ENCODE results near the gene SPART.
"Not testable (repeated sequence)": the region's sequence is repeated elsewhere in the genome, so short reads cannot be mapped to it uniquely, and the experiment has no call there.

SPART gene

DNA sequence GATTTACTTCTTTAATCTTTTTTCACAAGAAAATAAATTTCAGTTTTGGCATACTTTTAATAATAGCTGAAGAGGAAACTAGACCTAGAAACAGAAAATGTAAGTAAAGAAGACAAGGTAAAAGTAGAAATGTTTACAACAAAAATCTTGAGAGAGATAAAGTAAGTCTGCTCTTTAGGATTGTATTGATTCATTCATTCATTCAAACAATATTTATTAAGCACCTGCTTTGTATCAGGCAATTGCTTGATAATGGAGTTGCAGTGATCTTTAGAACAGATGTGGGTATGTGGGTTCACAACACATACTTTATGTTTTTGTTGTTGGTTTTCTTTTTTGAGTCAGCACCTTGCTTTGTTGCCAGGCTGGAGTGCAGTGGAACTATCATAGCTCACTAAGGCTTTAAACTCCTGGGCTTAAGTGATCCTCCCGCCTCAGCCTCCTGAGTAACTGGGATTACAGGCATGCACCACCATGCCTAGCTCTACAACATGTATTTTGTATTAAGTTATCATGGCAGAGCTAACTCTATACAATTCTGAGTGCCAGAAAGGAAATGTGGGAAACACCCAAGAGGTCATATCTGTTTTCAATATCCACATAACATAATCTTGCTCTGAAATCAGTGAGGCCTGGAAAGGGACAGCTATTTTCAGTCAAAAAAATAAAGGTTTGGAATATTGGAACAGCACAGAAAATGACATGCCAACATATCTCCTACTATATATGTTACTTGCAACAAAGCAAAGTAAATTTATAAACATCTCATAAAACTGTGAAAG is 8.8 kb upstream of the SPART start:
- no peak for DNase-seq (ENCODE audit: low read depth)

- DNase-seq (ENCODE audit: low read depth): no peak
These were observed 6.8 kb upstream of the SPART start for GRCh38 chr13:36353001-36353400.

DNA sequence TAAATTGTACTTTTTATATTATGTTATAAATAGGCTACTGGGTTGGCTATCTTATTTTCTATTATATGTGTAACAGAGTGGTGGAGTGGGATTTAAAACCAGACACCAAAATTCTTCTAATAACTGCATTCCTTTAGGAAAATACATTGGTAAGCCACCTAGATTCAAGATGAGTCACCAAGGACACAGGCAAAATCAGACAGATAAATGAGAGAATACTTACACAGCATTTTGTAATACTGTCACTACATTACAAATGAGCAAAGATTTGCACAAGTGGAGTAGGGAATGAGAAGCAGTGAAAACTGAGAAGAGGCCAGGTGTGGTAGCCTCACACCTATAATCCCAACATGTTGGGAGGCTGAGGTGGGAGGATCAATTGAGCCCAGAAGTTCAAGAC is 6.2 kb upstream of the SPART start:
- no peak for DNase-seq (ENCODE audit: low read depth)

GRCh38 chr13:36347531-36348210 is 1.5 kb upstream of the SPART start:
- no peak for DNase-seq (ENCODE audit: low read depth)

DNA sequence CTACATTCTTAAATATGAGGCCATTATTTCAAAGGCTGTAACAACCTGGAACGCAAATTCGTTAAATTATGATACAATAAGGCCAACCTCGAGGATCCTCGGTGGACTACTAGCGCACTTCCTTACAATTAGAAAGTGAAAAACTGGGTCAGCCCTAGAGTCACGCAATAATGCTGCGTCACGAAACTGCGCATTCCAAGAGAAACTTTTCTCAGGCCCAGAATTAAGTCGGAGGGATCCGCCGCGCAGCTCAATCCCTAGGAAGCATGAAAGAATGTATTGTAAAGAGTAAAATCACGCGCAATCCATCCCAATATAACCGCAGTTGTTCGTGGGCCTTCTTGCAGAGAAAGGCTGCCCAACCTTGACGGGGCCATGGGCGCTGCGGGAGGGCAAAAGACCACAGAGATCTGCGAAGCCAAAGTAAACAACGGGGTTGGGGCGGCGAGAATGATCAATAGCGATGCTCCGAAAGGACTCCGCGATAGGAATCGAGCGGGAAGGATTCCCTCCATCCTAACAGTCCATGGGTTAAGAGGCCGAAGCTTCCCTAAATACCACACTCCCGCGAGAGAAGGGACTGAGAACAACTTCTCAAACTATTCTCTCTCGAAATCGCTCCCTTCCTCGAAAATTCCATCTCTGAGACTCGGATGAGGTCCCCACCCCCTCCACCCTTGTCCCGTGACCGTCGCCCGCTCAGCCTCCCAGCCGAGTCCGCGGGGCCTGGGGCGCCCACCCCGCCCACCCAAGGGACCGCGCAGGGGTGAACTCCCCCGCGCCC is 564 bp downstream of the SPART start:
- DNase-seq (ENCODE audit: low read depth): peak; percentile 14

DNA sequence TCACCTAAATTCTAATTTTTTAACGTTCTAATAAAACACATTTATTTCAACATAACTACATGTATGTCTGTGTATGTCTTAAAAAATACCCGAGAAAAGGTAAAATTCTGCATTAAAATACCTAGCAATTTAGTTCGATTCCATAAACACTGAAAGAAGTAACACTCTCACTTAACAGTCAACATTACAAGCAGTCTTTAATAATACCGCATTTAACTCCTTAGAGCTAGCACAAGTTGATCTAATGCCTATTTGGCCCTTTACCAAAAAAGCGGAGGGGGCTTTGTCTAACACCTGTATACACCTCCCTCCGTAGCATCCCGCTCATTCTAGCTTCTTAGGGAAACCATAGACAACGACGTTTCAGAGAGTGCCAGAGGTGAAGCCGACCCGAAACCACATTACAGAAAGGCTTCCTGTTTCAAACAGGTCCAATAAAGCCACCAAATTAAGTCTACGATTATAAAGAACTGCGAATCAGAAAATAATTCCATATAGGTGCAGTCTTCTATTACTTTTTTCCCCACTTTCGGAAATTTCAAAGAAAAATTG is 1.2 kb downstream of the SPART start:
- no peak for DNase-seq (ENCODE audit: low read depth)

GRCh38 chr13:36344173-36344572 is 2.0 kb downstream of the SPART start:
- DNase-seq (ENCODE audit: low read depth): no peak

- DNase-seq (ENCODE audit: low read depth): no peak
These were observed 2.4 kb downstream of the SPART start for GRCh38 chr13:36343766-36344165.

- DNase-seq (ENCODE audit: low read depth): no peak
These were observed 3.5 kb downstream of the SPART start for GRCh38 chr13:36342715-36343114.

DNA sequence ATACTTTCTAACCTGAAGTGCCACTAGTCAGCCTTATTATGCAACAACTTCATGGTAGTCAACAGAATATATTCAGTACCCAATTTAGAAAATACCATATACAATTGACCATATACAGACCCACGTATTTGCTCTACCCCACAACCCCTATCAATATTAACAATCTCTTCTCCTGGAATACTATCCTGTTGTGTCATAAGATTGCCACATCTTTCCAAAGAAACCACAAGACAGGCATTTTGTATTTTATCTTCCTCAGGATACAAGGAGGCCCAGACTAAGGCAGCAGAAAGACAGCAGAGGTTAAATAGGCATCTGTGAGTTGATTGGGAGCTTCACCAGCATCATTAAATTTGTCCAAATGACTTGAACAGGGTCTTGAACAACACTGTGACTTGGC is 4.5 kb downstream of the SPART start:
- no peak for DNase-seq (ENCODE audit: low read depth)

DNA sequence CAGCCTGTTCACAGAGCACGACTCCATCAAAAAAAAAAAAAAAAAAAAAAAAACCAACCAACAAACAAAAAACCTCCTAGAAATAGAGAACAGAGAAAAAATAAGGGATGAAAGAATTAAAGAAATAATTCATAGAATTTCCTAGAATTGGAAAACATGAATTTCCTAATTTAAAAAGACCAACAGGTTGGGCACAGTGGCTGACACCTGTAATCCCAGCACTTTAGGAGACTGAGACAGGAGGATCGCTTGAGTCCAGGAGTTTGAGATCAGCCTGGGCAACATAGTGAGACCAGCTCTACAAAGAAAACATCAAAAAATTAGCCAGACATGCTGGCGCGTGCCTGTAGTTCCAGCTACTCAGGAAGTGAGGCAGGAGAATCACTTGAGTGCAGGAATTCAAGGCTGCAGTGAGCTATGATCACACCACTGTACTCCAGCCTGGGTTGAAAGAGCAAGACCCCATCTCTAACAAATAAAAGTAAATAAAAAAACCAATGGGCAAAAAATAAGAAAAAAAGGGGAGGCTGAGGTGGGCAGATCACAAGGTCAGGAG is 6.5 kb downstream of the SPART start:
- no peak for DNase-seq (ENCODE audit: low read depth)

DNA sequence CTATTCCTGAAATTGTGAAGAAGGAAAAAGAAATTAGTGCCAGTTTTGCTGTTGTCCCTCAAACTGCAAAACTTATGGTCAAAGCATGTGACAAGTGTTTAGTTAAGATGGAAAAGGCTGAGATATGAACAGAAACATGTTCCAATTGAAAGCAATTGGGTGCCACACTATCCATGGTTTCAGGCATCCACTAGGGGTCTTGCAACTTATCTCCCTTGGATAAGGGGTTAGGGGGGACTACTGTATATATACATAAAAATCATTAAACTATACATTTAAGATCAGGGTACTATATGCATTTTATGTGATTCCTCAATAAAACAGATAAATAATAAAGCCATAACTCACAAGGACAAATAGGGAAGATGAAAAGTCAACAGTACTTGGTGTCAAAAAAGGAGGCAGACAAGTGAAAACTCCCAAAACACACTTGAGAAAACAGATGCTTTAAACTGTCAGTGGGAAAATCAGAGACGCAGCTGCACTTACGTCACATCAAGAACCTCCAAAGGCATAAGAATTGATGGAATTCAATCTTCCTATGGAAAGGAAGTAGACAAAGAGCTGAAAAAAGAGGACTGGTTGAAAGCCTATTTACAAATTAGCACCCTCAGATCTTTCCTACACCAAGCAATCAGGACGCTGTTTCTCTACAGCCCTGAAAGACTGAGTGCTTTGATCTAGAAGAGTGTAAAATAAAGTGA is 8.1 kb downstream of the SPART start:
- no peak for DNase-seq (ENCODE audit: low read depth)

- DNase-seq (ENCODE audit: low read depth): no peak
These were observed 13.2 kb downstream of the SPART start for GRCh38 chr13:36332986-36333385.

DNA sequence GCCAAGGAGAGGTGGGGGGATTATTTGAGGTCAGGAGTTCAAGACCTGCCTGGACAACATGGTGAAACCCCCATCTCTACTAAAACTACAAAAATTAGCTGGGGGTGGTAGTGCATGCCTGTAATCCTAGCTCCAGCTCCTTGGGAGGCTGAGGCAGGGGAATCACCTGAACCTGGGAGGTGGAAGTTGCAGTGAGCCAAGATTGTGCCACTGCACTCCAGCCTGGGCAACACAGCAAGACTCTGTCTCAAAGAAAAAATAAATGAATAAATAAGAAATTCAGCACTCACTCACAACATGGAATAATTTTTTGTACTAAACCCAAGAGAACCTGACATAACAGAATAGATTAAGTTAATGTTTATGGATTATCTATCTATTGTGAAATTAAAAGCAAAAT is 13.9 kb downstream of the SPART start:
- DNase-seq (ENCODE audit: low read depth): not testable (repeated sequence)

DNA sequence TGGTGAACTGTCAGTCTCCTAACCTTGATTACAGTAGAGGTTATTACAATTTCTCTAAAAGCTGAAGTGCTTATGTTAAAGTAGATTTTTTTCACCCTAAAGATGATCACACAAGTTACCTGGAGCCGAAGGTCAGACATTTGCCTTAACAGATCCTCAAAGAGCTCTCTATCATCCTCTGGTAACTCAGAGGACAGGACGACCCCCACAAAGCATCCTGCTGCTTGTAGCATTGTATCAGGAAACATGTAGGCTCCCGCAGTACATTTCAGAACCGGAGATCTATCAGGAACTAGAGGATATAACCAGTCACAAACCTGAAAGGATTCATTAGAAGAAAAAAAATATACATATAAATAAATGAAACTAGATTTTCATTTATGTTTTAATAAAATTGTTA is 14.9 kb downstream of the SPART start:
- DNase-seq (ENCODE audit: low read depth): no peak

GRCh38 chr13:36329361-36329760 is 16.8 kb downstream of the SPART start:
- DNase-seq (ENCODE audit: low read depth): no peak

- DNase-seq (ENCODE audit: low read depth): no peak
These were observed 17.4 kb downstream of the SPART start for GRCh38 chr13:36328821-36329220.

DNA sequence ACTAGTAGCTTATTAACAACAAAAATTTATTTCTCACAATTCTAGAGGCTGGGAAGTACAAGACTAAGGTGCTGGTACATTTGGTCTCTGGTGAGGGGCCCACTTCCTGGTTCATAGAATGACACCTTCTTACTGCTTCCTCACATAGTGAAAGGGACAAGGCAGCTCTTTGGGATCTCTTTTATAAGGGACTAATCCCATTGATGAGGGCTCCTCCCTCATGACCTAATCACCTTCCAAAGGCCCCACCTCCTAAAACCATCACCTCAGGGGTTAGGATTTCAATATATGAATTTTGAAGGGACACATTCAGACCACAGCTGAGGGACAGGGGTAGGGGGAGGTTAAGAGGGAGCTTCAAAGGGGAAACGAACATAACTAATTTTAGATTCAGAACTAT is 20.3 kb downstream of the SPART start:
- DNase-seq (ENCODE audit: low read depth): no peak

GRCh38 chr13:36324881-36325280 is 21.3 kb downstream of the SPART start:
- DNase-seq (ENCODE audit: low read depth): not testable (repeated sequence)

- DNase-seq (ENCODE audit: low read depth): no peak
These were observed 22.1 kb downstream of the SPART start for GRCh38 chr13:36323951-36324566.

- DNase-seq (ENCODE audit: low read depth): no peak
These were observed 22.8 kb downstream of the SPART start for GRCh38 chr13:36323408-36323807.
